ENCODE measurements around the gene CD4.

DNA sequence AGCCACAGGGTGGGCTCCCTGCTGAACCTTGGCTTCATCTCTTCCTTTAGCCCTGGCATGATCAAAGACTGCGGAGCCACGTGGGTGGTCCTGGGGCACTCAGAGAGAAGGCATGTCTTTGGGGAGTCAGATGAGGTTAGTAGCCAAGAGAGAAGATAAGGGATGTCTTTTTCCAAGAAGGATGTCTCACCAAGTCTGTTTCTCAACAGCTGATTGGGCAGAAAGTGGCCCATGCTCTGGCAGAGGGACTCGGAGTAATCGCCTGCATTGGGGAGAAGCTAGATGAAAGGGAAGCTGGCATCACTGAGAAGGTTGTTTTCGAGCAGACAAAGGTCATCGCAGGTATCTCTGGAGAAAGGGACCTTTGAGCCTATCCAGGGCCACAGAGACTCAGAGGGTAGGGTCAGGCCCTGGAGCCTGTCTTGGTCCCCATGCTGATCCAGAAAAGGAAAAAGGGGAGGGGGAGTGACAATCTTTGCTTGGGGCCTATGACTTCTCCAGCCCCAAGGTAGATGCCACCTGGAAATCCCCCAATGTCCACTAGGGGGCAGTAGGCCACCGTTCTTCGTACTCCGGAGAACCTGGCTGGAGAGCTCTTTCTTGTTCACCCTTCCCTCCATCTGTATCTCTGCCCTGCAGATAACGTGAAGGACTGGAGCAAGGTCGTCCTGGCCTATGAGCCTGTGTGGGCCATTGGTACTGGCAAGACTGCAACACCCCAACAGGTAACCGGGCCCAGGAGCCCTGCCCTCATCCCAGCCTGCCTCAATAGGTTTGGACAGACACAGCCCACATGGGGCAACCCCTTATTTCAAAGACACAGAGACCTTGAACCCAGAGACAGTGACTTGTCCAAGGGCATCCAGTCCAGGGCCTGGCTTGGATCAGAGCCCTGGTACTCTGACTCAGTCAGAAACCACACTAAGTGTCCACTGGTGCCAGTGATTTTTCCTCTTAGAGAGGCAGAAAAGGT lies 80.0 kb downstream of the CD4 start:
- TF ChIP-seq CTCF (IDR thresholded peaks at IDR 0.05): peak; percentile 91
- no peak for TF ChIP-seq GABPA (IDR thresholded peaks at IDR 0.05; ENCODE audit: low read depth)
- no peak for TF ChIP-seq TAF1 (IDR thresholded peaks at IDR 0.05; ENCODE audit: borderline replicate concordance, low read depth, low read length)
- TF ChIP-seq POLR2AphosphoS5 (IDR thresholded peaks at IDR 0.05; ENCODE audit: low read depth, low read length): no peak; the same call in 1 of the 2 replicates
- TF ChIP-seq EP300 (IDR thresholded peaks at IDR 0.05; ENCODE audit: borderline replicate concordance in 1 of 2, low read depth in 1 of 2, low read length in 1 of 2): no peak
- no peak for TF ChIP-seq USF2 (IDR thresholded peaks at IDR 0.05; ENCODE audit: borderline replicate concordance, low read depth, low read length)
- no peak for TF ChIP-seq RXRA (IDR thresholded peaks at IDR 0.05; ENCODE audit: borderline replicate concordance, low read depth)
- TF ChIP-seq, protein P1, sequence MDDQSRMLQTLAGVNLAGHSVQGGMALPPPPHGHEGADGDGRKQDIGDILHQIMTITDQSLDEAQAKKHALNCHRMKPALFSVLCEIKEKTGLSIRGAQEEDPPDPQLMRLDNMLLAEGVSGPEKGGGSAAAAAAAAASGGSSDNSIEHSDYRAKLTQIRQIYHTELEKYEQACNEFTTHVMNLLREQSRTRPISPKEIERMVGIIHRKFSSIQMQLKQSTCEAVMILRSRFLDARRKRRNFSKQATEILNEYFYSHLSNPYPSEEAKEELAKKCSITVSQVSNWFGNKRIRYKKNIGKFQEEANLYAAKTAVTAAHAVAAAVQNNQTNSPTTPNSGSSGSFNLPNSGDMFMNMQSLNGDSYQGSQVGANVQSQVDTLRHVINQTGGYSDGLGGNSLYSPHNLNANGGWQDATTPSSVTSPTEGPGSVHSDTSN (IDR thresholded peaks at IDR 0.05): no peak; the same call in 1 of the 2 replicates
- no peak for TF ChIP-seq EZH2phosphoT487 (IDR thresholded peaks at IDR 0.05; ENCODE audit: borderline replicate concordance, low read depth)
- no peak for TF ChIP-seq FOXM1 (IDR thresholded peaks at IDR 0.05; ENCODE audit: low read depth)
- TF ChIP-seq GATA2 (CRISPR knock-in tag; IDR thresholded peaks at IDR 0.05): no peak
- 0 out of 2 replicates have a peak, but pooled peaks have one; percentile 44 for TF ChIP-seq SIN3A (IDR thresholded peaks at IDR 0.05; ENCODE audit: borderline replicate concordance, low read depth, low read length)
- no peak for TF ChIP-seq ELF1 (IDR thresholded peaks at IDR 0.05)
- no peak for TF ChIP-seq MEF2A (IDR thresholded peaks at IDR 0.05; ENCODE audit: borderline replicate concordance, low read depth)
